RWPE1 (cell line): Measurements from ENCODE around the gene MATN4.

Source experiments
- CTCF ChIA-PET: fragments of 350-600 bp; sonication (Branson Sonifier 250); formaldehyde crosslinking; extraction: SDS; loops from one replicate; lab custom pipeline; 2021; lab: Yijun Ruan, JAX
- POLR2A ChIA-PET: fragments of 400-600 bp; formaldehyde crosslinking; extraction: SDS; loops from one replicate; lab custom pipeline; 2020; ENCODE audit warnings: antibody characterized with exemption; ENCODE audit not compliant: low non-redundant PET; lab: Yijun Ruan, JAX
- DNase-seq: peaks from one replicate; pipeline ENCODE4 v3.0.0; 2012; ENCODE audit warnings: low spot score
- H3K27ac ChIP-seq: fragments of 450-650 bp; 2 replicates; pipeline ENCODE4 v1.5.1; 2017
- CTCF ChIP-seq: fragments of 450-650 bp; conservative IDR thresholded peaks from 2 replicates; pipeline ENCODE4 v1.5.1; 2017; ENCODE audit warnings: low read depth, mild to moderate bottlenecking

MATN4 gene

GRCh38 chr20:45289942-45290676 is 18.0 kb downstream of the MATN4 start:
- no peak for TF ChIP-seq CTCF
- CTCF ChIA-PET, result interaction anchor here (0.5 to 7.5 kb wide), 46 partner anchors 10 to 1002 kb away, joined by 3 to 109 read pairs (median 4); partner anchors contain the start of genes SLPI and TOMM34
- POLR2A ChIA-PET, result no interaction called here
- no peak for DNase-seq
- H3K27ac ChIP-seq, result no peak overlapping the region

- no peak for TF ChIP-seq CTCF
- ChIA-PET POLR2A (no interaction called here), CTCF (interaction anchor here (1.9 to 7.5 kb wide), 3 partner anchors 150 to 245 kb away, joined by 8 to 106 read pairs (median 11); no protein-coding TSS in a partner anchor)
- no peak overlapping the region for H3K27ac ChIP-seq
- no peak for DNase-seq
Observed at GRCh38 chr20:45288860-45289259, 19.2 kb downstream of the MATN4 start.

DNA sequence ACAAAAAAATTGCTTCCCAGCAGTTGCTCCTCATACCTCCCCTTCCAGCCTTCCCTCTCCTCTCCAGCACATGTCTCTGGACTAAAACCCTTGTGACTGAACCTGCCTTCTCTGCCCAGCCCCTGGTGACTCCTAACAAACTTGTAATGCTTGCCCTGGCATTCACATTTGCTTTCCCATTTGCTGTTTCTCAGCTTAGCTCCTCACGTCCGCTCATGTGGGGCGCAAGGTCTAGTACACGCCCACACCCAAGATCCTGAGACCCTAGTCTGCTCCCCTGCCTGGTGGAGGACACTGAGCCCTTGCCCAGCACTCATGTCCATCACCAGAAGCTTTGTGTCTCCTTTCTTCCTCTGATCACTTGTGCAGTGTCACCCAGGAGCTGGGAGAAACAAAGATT is 19.7 kb downstream of the MATN4 start:
- no peak for TF ChIP-seq CTCF
- ChIA-PET POLR2A (no interaction called here), CTCF (interaction anchor here (1.9 to 7.5 kb wide), 3 partner anchors 150 to 245 kb away, joined by 8 to 106 read pairs (median 11); no protein-coding TSS in a partner anchor)
- H3K27ac ChIP-seq, result no peak overlapping the region
- DNase-seq, result no peak

DNA sequence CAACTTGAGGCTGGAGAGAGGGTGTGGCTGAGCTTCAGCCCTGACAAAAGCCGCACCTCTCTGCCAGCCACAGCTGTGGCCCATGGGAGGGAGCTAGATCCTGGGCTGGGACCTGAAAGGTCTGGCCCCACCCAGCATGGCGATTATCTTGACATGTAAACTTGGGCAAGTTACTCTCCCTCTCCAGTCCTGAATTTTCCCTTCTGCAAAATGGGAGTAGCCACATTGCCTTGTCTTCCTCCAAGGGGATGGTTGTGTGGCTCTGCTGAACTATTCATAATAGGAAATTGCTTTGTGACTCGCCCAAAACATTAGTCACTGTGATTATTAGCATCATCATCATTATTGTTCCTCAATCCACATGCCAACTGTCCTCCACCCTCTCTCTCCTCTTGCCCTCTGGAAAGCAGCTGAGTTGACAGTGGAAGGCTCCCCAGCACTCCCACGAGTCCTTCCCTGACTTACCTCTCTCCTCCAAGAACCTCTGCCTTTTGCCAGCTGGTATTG is 24.5 kb downstream of the MATN4 start:
- CTCF ChIA-PET, result interaction anchor here (0.5 to 1.1 kb wide), 5 partner anchors 10 to 172 kb away, joined by 3 to 11 read pairs (median 4); no protein-coding TSS in a partner anchor
- no peak overlapping the region for H3K27ac ChIP-seq
- no peak for TF ChIP-seq CTCF
- POLR2A ChIA-PET, result no interaction called here
- peak; percentile 48 for DNase-seq

- POLR2A ChIA-PET, result no interaction called here
Observed at GRCh38 chr20:45282700-45283550, 25.2 kb downstream of the MATN4 start.

More at GRCh38 chr20:45282700-45283550, 25.2 kb downstream of the MATN4 start:
- no peak for TF ChIP-seq CTCF
- DNase-seq, result peak; percentile 38
- no peak overlapping the region for H3K27ac ChIP-seq
- CTCF ChIA-PET, result interaction anchor here (0.6 to 0.7 kb wide), 3 partner anchors 10 to 66 kb away, joined by 3 to 5 read pairs (median 4); no protein-coding TSS in a partner anchor
